VCaP (cell line): ENCODE measurements around the gene EEFSEC.
A peak's percentile ranks its signal among the peaks of the same experiment; 100 is the strongest.

Source experiments
- H3K27ac ChIP-seq: fragments of 450-650 bp; 2 replicates; pipeline ENCODE4 v1.5.1; 2017
- TF ChIP-seq, protein P1 (sequence below): fragments of 450-650 bp; conservative IDR thresholded peaks from 2 replicates; pipeline ENCODE4 v1.5.1; 2017; ENCODE audit warnings: mild to moderate bottlenecking, moderate library complexity

EEFSEC gene

DNA sequence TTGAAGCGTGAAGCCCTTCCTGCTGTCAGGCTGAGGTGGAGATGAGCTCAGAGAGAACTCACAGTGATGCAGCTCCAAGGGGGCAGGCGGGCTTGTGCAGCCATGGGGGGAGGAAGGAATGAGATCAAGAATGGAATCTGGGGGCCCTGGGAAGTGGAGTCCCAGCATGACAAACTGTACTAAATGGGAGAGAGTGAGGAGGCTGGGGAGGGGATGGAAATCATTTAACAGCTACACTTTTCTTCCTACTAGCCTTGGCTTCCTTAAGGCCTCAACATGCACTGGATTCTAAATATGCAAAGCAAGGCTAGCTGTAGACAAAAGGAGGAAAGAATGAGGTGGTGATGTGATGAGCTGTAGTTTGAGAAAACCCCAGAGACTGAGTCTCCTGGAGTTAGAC lies 133.9 kb downstream of the EEFSEC start:
- H3K27ac ChIP-seq, result peak overlapping the region; percentile 90
- TF ChIP-seq, protein P1, sequence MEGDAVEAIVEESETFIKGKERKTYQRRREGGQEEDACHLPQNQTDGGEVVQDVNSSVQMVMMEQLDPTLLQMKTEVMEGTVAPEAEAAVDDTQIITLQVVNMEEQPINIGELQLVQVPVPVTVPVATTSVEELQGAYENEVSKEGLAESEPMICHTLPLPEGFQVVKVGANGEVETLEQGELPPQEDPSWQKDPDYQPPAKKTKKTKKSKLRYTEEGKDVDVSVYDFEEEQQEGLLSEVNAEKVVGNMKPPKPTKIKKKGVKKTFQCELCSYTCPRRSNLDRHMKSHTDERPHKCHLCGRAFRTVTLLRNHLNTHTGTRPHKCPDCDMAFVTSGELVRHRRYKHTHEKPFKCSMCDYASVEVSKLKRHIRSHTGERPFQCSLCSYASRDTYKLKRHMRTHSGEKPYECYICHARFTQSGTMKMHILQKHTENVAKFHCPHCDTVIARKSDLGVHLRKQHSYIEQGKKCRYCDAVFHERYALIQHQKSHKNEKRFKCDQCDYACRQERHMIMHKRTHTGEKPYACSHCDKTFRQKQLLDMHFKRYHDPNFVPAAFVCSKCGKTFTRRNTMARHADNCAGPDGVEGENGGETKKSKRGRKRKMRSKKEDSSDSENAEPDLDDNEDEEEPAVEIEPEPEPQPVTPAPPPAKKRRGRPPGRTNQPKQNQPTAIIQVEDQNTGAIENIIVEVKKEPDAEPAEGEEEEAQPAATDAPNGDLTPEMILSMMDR, result no peak

DNA sequence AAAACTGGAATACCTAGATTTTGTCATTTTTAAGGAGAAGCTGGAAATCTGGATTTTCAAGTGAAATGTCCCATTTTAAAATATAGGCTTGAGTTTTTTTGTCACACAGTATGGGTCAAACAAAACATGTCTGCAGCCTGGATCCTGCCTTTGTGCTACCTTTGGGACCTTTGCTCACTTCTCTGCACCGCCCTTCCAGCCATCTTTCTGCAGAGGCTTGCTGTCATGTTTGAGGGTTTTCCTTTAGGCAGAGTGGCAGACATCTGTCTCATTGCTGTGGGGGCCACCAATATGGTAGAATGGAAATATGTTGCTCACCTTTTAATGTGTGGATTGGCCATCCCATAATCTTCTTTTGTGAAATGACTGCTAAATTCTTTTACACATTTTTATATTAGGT lies 136.3 kb downstream of the EEFSEC start:
- no peak overlapping the region for H3K27ac ChIP-seq
- TF ChIP-seq, protein P1, result no peak

DNA sequence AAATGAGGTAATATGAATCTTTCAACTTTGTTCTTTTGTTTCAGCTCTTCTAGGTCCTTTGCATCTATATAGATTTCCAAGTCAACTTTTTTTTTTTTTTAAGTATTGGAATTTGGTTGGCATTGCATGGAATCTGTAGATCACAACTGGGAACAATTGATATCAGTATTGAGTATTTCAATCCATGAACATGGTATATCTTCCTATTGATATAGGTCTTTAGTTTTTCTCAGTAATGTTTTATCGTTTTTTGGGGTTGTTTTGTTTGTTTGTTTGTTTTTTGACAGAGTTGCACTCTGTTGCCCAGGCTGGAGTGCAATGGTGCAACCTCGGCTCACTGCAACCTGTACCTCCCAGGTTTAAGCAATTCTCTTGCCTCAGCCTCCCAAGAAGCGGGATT lies 137.2 kb downstream of the EEFSEC start:
- TF ChIP-seq, protein P1, result no peak
- H3K27ac ChIP-seq, result no peak overlapping the region

DNA sequence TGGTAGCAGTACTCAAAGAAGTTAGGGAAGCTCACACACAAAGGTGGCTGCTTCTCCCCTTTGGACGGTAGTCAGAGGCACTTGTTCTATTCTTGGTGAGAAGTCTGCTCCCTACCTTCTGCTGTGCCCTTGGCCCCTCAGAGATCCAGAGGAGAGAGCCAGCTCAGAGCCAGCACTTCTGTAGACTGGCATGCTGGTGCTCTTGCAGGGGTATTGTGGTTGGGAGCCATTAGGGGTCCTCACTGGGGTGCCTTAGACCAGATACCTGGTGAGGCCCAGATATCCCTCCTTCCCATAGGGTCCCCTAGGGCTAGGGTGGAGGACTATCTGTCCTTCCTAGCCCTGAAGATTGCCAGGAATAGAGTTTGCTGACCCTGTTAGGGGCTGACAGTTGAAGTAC lies 140.6 kb downstream of the EEFSEC start:
- TF ChIP-seq, protein P1, result no peak

DNA sequence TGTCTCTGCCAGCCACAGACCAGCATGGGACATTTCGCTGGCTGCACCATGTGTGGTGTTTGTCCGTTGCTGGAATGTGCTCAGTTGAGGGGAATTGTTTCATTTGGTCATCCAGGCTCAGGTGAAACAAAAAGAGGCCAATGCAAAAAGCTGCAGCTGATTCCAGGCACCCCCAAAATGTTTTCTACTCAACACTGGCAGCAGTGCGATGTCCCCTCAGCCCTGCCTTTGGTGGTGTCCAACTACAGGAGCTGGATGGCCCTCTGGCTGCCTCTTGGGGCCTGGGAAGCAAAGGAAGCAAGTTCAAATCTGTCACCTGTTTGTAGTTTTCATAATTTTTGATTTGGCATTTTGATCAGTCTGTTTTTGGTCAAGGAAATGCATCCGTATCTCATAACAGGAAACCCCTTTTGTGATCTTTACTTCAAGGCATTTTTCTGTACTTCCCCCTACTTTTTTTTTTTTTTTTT lies 141.8 kb downstream of the EEFSEC start:
- TF ChIP-seq, protein P1, result no peak
- no peak overlapping the region for H3K27ac ChIP-seq

More for the DNA sequence above, 140.6 kb downstream of the EEFSEC start:
- no peak overlapping the region for H3K27ac ChIP-seq

DNA sequence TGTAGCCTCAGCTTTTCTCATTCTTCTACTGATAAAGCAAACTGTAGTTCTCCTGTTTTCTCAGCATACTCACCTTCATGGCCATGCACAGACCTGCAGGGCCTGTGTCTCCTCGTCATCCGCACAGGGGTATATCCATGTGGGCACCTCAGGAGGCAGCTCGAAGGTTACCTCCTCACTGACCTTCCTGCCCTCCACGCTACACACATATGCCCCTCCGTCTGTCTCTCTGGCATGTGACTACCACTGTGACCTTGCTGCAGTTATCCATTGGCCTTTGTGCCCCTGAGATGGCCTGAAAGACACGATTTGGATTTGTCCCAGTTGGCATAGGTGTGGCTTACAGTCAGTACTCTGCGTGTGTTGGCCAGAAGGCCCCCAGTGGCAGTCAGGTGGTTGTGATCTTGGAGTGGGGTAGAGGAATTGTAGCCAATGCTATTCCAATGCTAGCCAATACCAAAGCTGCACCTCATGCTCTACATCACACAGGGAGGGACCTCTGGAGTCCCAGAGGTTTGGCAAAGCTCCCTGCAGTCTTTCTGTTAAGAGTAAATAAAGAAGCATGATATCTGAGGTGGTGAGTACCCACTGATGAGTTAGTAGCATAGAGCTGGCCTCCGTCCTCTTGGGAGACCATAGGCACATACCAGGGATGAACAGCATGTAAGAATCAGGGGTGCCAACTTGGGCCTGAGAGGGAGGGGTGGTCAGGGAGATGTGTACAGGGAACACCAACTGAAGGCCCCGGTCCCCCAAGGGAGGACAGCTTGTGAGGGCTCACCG lies 143.4 kb downstream of the EEFSEC start:
- H3K27ac ChIP-seq, result no peak overlapping the region

DNA sequence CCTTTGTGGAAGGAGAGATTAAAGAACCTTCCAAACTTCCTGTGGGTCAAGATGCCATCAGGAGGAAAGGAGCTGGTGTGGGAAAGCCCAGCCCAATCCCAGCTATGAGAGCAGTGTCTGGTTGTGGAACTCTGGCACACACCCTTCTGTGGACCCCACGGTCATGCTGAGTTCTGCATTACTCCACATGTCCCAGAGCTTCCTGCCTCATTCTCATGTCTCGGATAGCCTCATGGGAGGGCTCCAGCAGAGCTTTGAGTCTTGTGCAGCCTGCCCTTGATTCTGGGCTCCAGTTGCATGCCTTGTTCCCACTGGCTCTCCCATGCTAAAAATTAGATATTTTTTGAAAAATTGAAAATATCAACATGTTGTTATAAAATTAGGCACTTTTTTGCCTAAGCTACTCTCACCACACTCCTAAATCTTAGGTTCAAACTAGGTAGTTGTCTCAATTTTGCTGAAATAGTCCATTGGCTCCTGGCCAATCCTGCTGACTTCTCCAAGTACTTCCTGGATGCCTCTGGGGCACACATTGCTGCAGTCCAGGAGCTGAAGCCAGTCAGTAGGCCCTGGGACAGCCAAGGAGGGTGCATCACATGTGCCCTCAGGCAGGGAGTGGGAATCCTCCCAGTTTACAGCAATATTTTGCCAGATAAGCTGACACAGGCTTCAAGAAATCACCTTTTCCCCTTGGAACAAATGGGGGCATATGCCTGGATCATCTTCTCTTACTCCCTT lies 144.3 kb downstream of the EEFSEC start:
- TF ChIP-seq, protein P1, result no peak
- no peak overlapping the region for H3K27ac ChIP-seq

More for the DNA sequence above, 143.4 kb downstream of the EEFSEC start:
- TF ChIP-seq, protein P1, result no peak
